Gastrocnemius medialis (tissue), 4 donors: Measurements from ENCODE around the gene SORT1. TPM values are rescaled to one million over a fixed set of nuclear protein-coding genes. Genes with fewer than 3 reads are reported as not detected.

Experiments used
- ATAC-seq, 2 donors: fragments of 150-250 bp; one replicate each; pipeline ENCODE4 v1.9.1; 2016
- DNase-seq, 2 donors: peaks; one replicate each; pipeline ENCODE4 v3.0.0-alpha.2; 2019
- H3K27ac ChIP-seq, 4 donors: fragments of 200-600 bp; sonication (generic); 1 replicate in 1 of 4; 2 replicates in 3 of 4; pipeline ENCODE4 v1.5.1; 2016 to 2018; ENCODE audit warnings: mild to moderate bottlenecking in 2 of 4, moderate library complexity in 1 of 4
- H3K27me3 ChIP-seq, 3 donors: fragments of 200-600 bp; sonication (generic) in 2 of 3; 1 replicate in 1 of 3; 2 replicates in 2 of 3; pipeline versions ENCODE4 v1.5.1 to v1.6.0; 2016 to 2019; ENCODE audit warnings: mild to moderate bottlenecking in 1 of 3, moderate library complexity in 1 of 3
- H3K36me3 ChIP-seq, 2 donors: fragments of 200-600 bp; sonication (generic) in 1 of 2; one replicate each; pipeline ENCODE4 v1.5.1; 2017 to 2018
- H3K4me1 ChIP-seq, 2 donors: fragments of 200-600 bp; sonication (generic) in 1 of 2; one replicate each; pipeline ENCODE4 v1.5.1; 2016 to 2017; ENCODE audit warnings: mild to moderate bottlenecking in 2 of 2
- H3K4me3 ChIP-seq, 4 donors: fragments of 200-600 bp; sonication (generic) in 3 of 4; 1 replicate in 1 of 4; 2 replicates in 3 of 4; pipeline ENCODE4 v1.5.1; 2016 to 2019; ENCODE audit warnings: mild to moderate bottlenecking in 2 of 4
- H3K9me3 ChIP-seq, 3 donors: fragments of 200-600 bp; sonication (generic) in 2 of 3; 1 replicate in 1 of 3; 2 replicates in 2 of 3; pipeline ENCODE4 v1.5.1; 2016 to 2019
- CTCF ChIP-seq, 5 experiments: fragments of 450-650 bp in 3 of 5; fragments of 200-600 bp in 2 of 5; sonication (generic) in 2 of 5; IDR thresholded peaks in 4 of 5; conservative IDR thresholded peaks in 1 of 5; 1 replicate in 4 of 5; 2 replicates in 1 of 5; pipeline ENCODE4 v1.5.1; 2016 to 2019; ENCODE audit warnings: antibody characterized with exemption in 5 of 5, mild to moderate bottlenecking in 3 of 5, moderate library complexity in 3 of 5
- POLR2A ChIP-seq, 2 donors: fragments of 450-650 bp; IDR thresholded peaks; one replicate each; pipeline ENCODE4 v1.6.1; 2017; ENCODE audit warnings: antibody characterized with exemption in 2 of 2, mild to moderate bottlenecking in 2 of 2, moderate library complexity in 2 of 2
- in situ Hi-C, 4 donors: fragments of 200-750 bp; cut with MboI; loops; one replicate each; pipeline versions ENCODE4 v1.15.0 to v1.8.0; 2017; ENCODE audit warnings: low sequenced_read_pairs in 4 of 4
- intact Hi-C: fragments of 100-400 bp; cut with DNase I; formaldehyde crosslinking; loops from one replicate; pipeline ENCODE4 v1.15.1; 2023; ENCODE audit warnings: low total_unique reads
- total RNA-seq, 4 donors: library from RNA; depleted of rRNA; stranded (reverse); fragments of >200 nt; gene quantifications; one replicate each; pipeline versions ENCODE4 v1.1.0 to v1.2.3, GENCODE V29; 2016

The SORT1 gene
- total RNA-seq, 4 donors from 2014 or later = 93.7 to 226 (median 190) TPM

- H3K27ac ChIP-seq = peak overlapping the region; percentile 9 to 65 (median 53)
- peaks cover 0 to 5% (median 0%) of the 10 kb centered on the region in 3 donors for H3K27me3 ChIP-seq
- peak; percentile 89 to 99 for ATAC-seq
- no peaks in the 10 kb centered on the region for H3K36me3 ChIP-seq
- H3K4me3 ChIP-seq = no peak overlapping the region
- intact Hi-C loops (no loop called here), in situ Hi-C loops (no loop called here)
- H3K9me3 ChIP-seq = no peaks in the 10 kb centered on the region
- DNase-seq = peak in 1 of 2 donors; percentile 33
- H3K4me1 ChIP-seq = peaks cover 12% of the 10 kb centered on the region in 2 donors
- no peak for TF ChIP-seq POLR2A (IDR thresholded peaks at IDR 0.05)
Observed at GRCh38 chr1:109438798-109439297, 41.1 kb upstream of the SORT1 start.

DNA sequence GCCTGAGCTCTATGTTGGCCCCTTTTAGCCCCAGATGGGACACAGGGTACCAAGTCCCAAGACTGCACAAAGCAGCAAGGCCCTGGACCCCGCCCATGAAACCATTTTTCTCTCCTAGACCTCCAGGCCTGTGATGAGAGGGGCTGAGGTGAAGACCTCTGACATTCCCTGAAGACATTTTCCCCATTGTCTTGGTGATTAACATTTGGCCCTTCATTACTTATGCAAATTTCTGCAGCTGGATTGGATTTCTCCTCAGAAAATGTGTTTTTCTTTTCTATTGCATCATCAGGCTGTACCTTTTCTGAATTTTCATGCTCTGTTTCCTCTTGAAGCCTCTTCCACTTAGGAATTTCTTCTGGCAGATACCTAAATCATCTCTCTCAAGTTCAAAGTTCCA is 36.8 kb upstream of the SORT1 start:
- Histone ChIP-seq H3K4me3 (no peak overlapping the region), H3K27me3 (no peaks in the 10 kb centered on the region), H3K36me3 (no peaks in the 10 kb centered on the region), H3K27ac (no peak overlapping the region), H3K4me1 (peaks cover 9 to 12% of the 10 kb centered on the region in 2 donors), H3K9me3 (no peaks in the 10 kb centered on the region)
- TF ChIP-seq CTCF (IDR thresholded peaks at IDR 0.05 in 4 of 5, conservative IDR thresholded peaks at IDR 0.05 in 1 of 5) (no peak), POLR2A (IDR thresholded peaks at IDR 0.05) (no peak)
- in situ Hi-C loops = no loop called here
- intact Hi-C loops = no loop called here
- no peak for ATAC-seq
- DNase-seq = no peak

- TF ChIP-seq POLR2A (IDR thresholded peaks at IDR 0.05) (no peak), CTCF (IDR thresholded peaks at IDR 0.05 in 4 of 5, conservative IDR thresholded peaks at IDR 0.05 in 1 of 5) (no peak)
- H3K4me3 ChIP-seq = no peak overlapping the region
- H3K4me1 ChIP-seq = peaks cover 0 to under 1% of the 10 kb centered on the region in 2 donors
- intact Hi-C loops = no loop called here
- no peaks in the 10 kb centered on the region for H3K9me3 ChIP-seq
- DNase-seq (no peak), ATAC-seq (no peak)
- H3K27me3 ChIP-seq = no peaks in the 10 kb centered on the region
- in situ Hi-C loops = no loop called here
- H3K27ac ChIP-seq = no peak overlapping the region
- no peaks in the 10 kb centered on the region for H3K36me3 ChIP-seq
Observed at GRCh38 chr1:109433322-109433721, 35.6 kb upstream of the SORT1 start.

GRCh38 chr1:109432336-109432735 is 34.6 kb upstream of the SORT1 start:
- Histone ChIP-seq H3K27me3 (no peaks in the 10 kb centered on the region), H3K36me3 (no peaks in the 10 kb centered on the region), H3K27ac (no peak overlapping the region), H3K4me3 (no peak overlapping the region), H3K9me3 (no peaks in the 10 kb centered on the region), H3K4me1 (peaks cover 5 to 8% of the 10 kb centered on the region in 2 donors)
- no peak for DNase-seq
- intact Hi-C loops = no loop called here
- in situ Hi-C loops = no loop called here
- TF ChIP-seq CTCF (IDR thresholded peaks at IDR 0.05 in 4 of 5, conservative IDR thresholded peaks at IDR 0.05 in 1 of 5) (no peak), POLR2A (IDR thresholded peaks at IDR 0.05) (no peak)
- ATAC-seq = no peak

GRCh38 chr1:109427171-109427467 is 29.4 kb upstream of the SORT1 start:
- no peak for DNase-seq
- intact Hi-C loops = loop anchor here (2.0 to 5.0 kb wide), 2 partner anchors 105 to 212 kb away; no protein-coding TSS in a partner anchor
- Histone ChIP-seq H3K27ac (peak overlapping the region; percentile 89 to 97 (median 95)), H3K27me3 (no peaks in the 10 kb centered on the region), H3K36me3 (no peaks in the 10 kb centered on the region), H3K4me1 (peaks cover 35 to 42% of the 10 kb centered on the region in 2 donors), H3K4me3 (peak overlapping the region; percentile 86 to 90 (median 88)), H3K9me3 (no peaks in the 10 kb centered on the region)
- no peak for ATAC-seq
- in situ Hi-C loops = no loop called here
- TF ChIP-seq POLR2A (IDR thresholded peaks at IDR 0.05) (no peak), CTCF (IDR thresholded peaks at IDR 0.05 in 4 of 5, conservative IDR thresholded peaks at IDR 0.05 in 1 of 5) (no peak)
